Esophagus squamous epithelium (tissue), 4 donors: Measurements from ENCODE around the gene MCC.

Experiments
- POLR2A ChIP-seq, 4 donors: fragments of 450-650 bp; IDR thresholded peaks; one replicate each; pipeline ENCODE4 v1.6.1; 2017; ENCODE audit warnings: antibody characterized with exemption in 4 of 4, mild to moderate bottlenecking in 4 of 4, moderate library complexity in 3 of 4
- TF ChIP-seq, protein P1 (sequence below), 6 experiments: fragments of 450-650 bp in 4 of 6; fragments of 200-600 bp in 2 of 6; sonication (generic) in 2 of 6; IDR thresholded peaks; one replicate each; pipeline ENCODE4 v1.5.1; 2016 to 2019; ENCODE audit warnings: antibody characterized with exemption in 6 of 6, mild to moderate bottlenecking in 4 of 6, moderate library complexity in 4 of 6

- TF ChIP-seq, protein P1, sequence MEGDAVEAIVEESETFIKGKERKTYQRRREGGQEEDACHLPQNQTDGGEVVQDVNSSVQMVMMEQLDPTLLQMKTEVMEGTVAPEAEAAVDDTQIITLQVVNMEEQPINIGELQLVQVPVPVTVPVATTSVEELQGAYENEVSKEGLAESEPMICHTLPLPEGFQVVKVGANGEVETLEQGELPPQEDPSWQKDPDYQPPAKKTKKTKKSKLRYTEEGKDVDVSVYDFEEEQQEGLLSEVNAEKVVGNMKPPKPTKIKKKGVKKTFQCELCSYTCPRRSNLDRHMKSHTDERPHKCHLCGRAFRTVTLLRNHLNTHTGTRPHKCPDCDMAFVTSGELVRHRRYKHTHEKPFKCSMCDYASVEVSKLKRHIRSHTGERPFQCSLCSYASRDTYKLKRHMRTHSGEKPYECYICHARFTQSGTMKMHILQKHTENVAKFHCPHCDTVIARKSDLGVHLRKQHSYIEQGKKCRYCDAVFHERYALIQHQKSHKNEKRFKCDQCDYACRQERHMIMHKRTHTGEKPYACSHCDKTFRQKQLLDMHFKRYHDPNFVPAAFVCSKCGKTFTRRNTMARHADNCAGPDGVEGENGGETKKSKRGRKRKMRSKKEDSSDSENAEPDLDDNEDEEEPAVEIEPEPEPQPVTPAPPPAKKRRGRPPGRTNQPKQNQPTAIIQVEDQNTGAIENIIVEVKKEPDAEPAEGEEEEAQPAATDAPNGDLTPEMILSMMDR (IDR thresholded peaks at IDR 0.05): no peak
- no peak for TF ChIP-seq POLR2A (IDR thresholded peaks at IDR 0.05)
Observed at GRCh38 chr5:113452941-113453340, 35.3 kb downstream of the MCC start.
